Midbrain (tissue), 1 donor: ENCODE data around the gene TNN.

Experiments
- DNase-seq: peaks from one replicate; lab custom pipeline; 2025; lab: John Stamatoyannopoulos, UW

TNN gene

GRCh38 chr1:175146529-175147213 lies 79.0 kb downstream of the TNN start:
- peak; percentile 30 for DNase-seq

- DNase-seq = no peak
Observed at GRCh38 chr1:175147569-175147968, 79.9 kb downstream of the TNN start.

GRCh38 chr1:175148068-175148467 lies 80.4 kb downstream of the TNN start:
- DNase-seq = no peak

- no peak for DNase-seq
Observed at GRCh38 chr1:175150596-175151319, 83.1 kb downstream of the TNN start.

- DNase-seq = peak; percentile 33
Observed at GRCh38 chr1:175152006-175152652, 84.5 kb downstream of the TNN start.

GRCh38 chr1:175154629-175155472 lies 87.2 kb downstream of the TNN start:
- peak; percentile 37 for DNase-seq

- no peak for DNase-seq
Observed at GRCh38 chr1:175155473-175155856, 87.8 kb downstream of the TNN start.

GRCh38 chr1:175155936-175156335 lies 88.3 kb downstream of the TNN start:
- no peak for DNase-seq

GRCh38 chr1:175157200-175157599 lies 89.6 kb downstream of the TNN start:
- DNase-seq = no peak

GRCh38 chr1:175158170-175158591 lies 90.5 kb downstream of the TNN start:
- DNase-seq = no peak

GRCh38 chr1:175162955-175163354 lies 95.3 kb downstream of the TNN start:
- DNase-seq = no peak

- no peak for DNase-seq
Observed at GRCh38 chr1:175163702-175164101, 96.1 kb downstream of the TNN start.

- DNase-seq = no peak
Observed at GRCh38 chr1:175164751-175165150, 97.1 kb downstream of the TNN start.

- DNase-seq = no peak
Observed at GRCh38 chr1:175166746-175167145, 99.1 kb downstream of the TNN start.

GRCh38 chr1:175167861-175168260 lies 100.2 kb downstream of the TNN start:
- no peak for DNase-seq

- no peak for DNase-seq
Observed at GRCh38 chr1:175168782-175169181, 101.1 kb downstream of the TNN start.

- no peak for DNase-seq
Observed at GRCh38 chr1:175169286-175170018, 101.8 kb downstream of the TNN start.

- no peak for DNase-seq
Observed at GRCh38 chr1:175171036-175171913, 103.6 kb downstream of the TNN start.

GRCh38 chr1:175172503-175172902 lies 104.9 kb downstream of the TNN start:
- DNase-seq = no peak

GRCh38 chr1:175173531-175173930 lies 105.9 kb downstream of the TNN start:
- DNase-seq = no peak
